Measurements from ENCODE around the gene SDK1. TPM values are rescaled to one million over a fixed set of nuclear protein-coding genes. Genes with fewer than 3 reads are reported as not detected.
"Not testable (repeated sequence)": the region's sequence is repeated elsewhere in the genome, so short reads cannot be mapped to it uniquely, and the experiment has no call there.

SDK1 gene
- total RNA-seq, 1 donor from 2014 or later = 3.9 TPM

DNA sequence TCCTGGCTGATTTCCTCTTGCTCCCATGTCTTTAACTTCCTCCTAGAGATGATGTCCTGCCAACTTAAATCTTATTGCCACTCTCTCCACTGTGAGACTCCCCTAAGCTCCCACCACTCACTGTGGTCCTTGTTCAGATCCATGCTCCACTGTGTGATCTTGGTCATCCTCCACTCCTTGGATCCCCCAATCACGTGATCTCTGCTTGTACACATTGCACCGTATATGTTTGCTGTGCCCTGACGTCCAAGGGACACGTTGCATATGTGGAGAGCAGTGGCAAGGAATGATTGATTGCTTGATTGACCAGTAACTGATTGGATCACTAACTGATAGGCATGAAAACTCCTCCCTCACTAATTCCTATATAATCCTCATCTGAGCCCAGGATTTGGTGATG is 395.1 kb downstream of the SDK1 start:
- Histone ChIP-seq H3K4me3 (ENCODE audit: low read depth, low read length) (no peak overlapping the region), H3K27me3 (ENCODE audit: control insufficient read depth, insufficient read depth, low read length) (no peaks in the 10 kb centered on the region), H3K36me3 (ENCODE audit: control insufficient read depth, insufficient read depth, low read length) (no peaks in the 10 kb centered on the region)
- TF ChIP-seq, protein P1, sequence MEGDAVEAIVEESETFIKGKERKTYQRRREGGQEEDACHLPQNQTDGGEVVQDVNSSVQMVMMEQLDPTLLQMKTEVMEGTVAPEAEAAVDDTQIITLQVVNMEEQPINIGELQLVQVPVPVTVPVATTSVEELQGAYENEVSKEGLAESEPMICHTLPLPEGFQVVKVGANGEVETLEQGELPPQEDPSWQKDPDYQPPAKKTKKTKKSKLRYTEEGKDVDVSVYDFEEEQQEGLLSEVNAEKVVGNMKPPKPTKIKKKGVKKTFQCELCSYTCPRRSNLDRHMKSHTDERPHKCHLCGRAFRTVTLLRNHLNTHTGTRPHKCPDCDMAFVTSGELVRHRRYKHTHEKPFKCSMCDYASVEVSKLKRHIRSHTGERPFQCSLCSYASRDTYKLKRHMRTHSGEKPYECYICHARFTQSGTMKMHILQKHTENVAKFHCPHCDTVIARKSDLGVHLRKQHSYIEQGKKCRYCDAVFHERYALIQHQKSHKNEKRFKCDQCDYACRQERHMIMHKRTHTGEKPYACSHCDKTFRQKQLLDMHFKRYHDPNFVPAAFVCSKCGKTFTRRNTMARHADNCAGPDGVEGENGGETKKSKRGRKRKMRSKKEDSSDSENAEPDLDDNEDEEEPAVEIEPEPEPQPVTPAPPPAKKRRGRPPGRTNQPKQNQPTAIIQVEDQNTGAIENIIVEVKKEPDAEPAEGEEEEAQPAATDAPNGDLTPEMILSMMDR (IDR thresholded peaks at IDR 0.05; ENCODE audit: insufficient read depth, low read length, poor library complexity, severe bottlenecking) = no peak
- DNase-seq (ENCODE audit: low read depth) = no peak

DNA sequence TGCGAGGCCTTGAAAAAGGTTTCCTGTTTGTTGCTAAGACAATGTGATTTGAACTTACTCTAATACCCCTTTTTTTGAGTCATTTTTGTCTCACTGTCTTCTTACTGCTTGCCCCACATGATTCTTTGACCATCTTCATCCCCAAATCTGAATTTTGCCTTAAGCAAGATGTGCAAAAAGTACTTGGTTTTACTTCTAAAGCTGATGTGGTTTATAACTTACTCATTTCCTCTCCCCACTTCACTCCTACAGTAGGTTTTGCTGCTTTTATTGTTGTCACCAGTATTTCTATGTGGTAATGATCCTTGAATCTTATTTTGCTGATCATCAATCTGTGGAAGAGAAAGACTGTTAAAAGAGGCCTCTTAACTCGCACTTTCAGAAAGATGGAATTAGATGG is 396.4 kb downstream of the SDK1 start:
- Histone ChIP-seq H3K27me3 (ENCODE audit: control insufficient read depth, insufficient read depth, low read length) (no peaks in the 10 kb centered on the region), H3K4me3 (ENCODE audit: low read depth, low read length) (no peak overlapping the region), H3K36me3 (ENCODE audit: control insufficient read depth, insufficient read depth, low read length) (no peaks in the 10 kb centered on the region)
- TF ChIP-seq, protein P1 (IDR thresholded peaks at IDR 0.05; ENCODE audit: insufficient read depth, low read length, poor library complexity, severe bottlenecking) = no peak
- DNase-seq (ENCODE audit: low read depth) = no peak

DNA sequence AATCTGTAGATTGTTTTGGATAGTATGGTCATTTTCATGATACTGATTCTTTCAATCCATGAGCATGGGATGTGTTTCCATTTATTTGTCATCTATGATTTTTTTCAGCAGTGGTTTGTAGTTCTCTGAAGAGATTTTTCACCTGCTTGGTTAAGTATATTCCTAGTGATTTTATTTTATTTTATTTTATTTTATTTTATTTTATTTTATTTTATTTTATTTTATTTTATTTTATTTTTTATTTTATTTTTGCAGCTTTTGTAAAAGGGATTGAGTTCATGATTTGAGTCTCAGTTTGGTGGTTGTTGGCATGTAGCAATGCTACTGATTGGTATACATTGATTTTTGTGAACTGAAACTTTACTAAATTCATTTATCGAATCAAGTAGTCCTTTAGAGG is 404.2 kb downstream of the SDK1 start:
- Histone ChIP-seq H3K4me3 (ENCODE audit: low read depth, low read length) (no peak overlapping the region), H3K27me3 (ENCODE audit: control insufficient read depth, insufficient read depth, low read length) (no peaks in the 10 kb centered on the region), H3K36me3 (ENCODE audit: control insufficient read depth, insufficient read depth, low read length) (no peaks in the 10 kb centered on the region)
- TF ChIP-seq, protein P1 (IDR thresholded peaks at IDR 0.05; ENCODE audit: insufficient read depth, low read length, poor library complexity, severe bottlenecking) = no peak
- DNase-seq (ENCODE audit: low read depth) = no peak

DNA sequence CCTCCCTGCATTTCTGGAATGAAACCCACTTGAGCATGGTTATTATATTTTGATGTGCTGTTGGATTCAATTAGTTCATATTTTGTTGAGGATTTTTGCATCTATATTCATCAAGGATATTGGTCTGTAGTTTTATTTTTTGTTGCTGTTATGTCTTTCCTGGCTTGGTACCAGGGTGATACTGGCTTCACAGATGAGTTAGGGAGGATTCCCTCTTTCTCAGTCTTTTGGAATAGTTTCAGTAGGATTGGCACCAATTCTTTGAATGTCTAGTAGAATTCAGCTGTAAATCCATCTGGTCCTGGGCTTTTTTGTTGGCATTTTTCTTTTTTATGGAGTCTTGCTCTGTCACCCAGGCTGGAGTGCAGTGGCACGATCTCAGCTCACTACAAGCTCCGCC is 405.0 kb downstream of the SDK1 start:
- H3K4me3 ChIP-seq (ENCODE audit: low read depth, low read length); H3K36me3 ChIP-seq (ENCODE audit: control insufficient read depth, insufficient read depth, low read length): not testable (repeated sequence)

DNA sequence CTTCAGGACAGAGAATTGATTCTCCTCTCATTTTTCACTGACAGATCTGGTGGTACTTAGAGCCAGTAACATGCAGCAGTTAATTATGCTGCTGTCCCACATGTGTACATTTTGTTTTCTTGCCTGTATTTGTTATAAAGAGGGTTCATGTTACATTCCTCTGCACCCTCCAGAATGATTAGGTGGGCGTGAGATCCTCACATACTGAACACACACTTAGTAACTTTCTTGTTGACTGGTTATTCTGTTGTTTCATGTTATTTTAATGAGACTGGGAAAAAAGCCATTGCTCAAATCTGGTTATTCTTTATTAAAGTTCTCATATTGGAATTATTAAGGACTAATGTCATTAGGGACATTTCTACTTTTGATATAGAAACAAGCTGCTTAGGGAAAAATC is 409.1 kb downstream of the SDK1 start:
- DNase-seq (ENCODE audit: low read depth) = no peak
- no peak overlapping the region for H3K4me3 ChIP-seq (ENCODE audit: low read depth, low read length)
- no peaks in the 10 kb centered on the region for H3K27me3 ChIP-seq (ENCODE audit: control insufficient read depth, insufficient read depth, low read length)
- H3K36me3 ChIP-seq (ENCODE audit: control insufficient read depth, insufficient read depth, low read length) = no peaks in the 10 kb centered on the region
- TF ChIP-seq, protein P1 (IDR thresholded peaks at IDR 0.05; ENCODE audit: insufficient read depth, low read length, poor library complexity, severe bottlenecking) = no peak

More for the DNA sequence above, 405.0 kb downstream of the SDK1 start:
- not testable (repeated sequence) for DNase-seq (ENCODE audit: low read depth); H3K27me3 ChIP-seq (ENCODE audit: control insufficient read depth, insufficient read depth, low read length)

DNA sequence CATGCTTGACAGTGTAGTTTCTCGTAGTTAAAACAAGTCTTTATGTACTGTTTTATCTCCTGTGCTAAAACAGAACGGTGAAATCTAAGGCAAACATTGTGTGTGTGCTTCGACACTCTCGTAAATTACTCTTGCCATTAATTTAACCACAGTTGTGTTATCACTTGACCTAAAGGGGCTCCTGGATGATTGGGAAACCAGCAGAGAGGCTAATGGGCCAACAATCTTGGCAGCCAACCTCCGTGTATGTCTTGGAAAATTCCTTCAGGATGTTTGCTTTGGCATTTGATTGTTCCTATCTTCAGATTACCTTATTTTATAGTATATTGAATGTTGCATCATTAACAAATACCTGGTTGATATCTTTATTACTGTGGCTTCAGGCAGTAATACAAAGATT is 409.5 kb downstream of the SDK1 start:
- no peaks in the 10 kb centered on the region for H3K27me3 ChIP-seq (ENCODE audit: control insufficient read depth, insufficient read depth, low read length)
- TF ChIP-seq, protein P1 (IDR thresholded peaks at IDR 0.05; ENCODE audit: insufficient read depth, low read length, poor library complexity, severe bottlenecking) = no peak
- no peak overlapping the region for H3K4me3 ChIP-seq (ENCODE audit: low read depth, low read length)
- no peak for DNase-seq (ENCODE audit: low read depth)
- H3K36me3 ChIP-seq (ENCODE audit: control insufficient read depth, insufficient read depth, low read length) = no peaks in the 10 kb centered on the region

All from kidney epithelial cell (primary cell).